Brain pericyte (primary cell): ENCODE measurements around the gene WDR7.

Source experiments
- DNase-seq: peaks from one replicate; pipeline ENCODE4 v3.0.0-alpha.2; 2012; ENCODE audit warnings: low read depth, low spot score

WDR7 gene

GRCh38 chr18:56803051-56803450 is 151.9 kb downstream of the WDR7 start:
- DNase-seq: no peak

DNA sequence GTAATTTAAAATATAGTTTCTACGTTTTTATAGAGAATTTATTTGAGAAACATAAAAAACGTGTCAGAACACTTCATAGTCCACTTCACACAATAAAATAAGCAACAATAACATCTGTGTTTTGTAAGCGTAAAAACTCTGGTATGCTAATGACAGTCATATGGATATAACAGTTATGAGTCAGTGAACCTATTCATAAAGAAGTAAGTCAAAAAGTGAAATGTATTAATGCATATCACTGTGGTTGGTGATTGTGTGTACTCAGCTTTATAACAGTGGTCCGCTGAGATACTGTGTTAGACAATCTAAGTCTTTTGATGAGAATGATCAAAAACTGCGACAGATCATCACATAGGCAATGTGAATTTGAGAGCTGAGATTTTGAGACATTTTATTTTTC is 153.2 kb downstream of the WDR7 start:
- no peak for DNase-seq

DNA sequence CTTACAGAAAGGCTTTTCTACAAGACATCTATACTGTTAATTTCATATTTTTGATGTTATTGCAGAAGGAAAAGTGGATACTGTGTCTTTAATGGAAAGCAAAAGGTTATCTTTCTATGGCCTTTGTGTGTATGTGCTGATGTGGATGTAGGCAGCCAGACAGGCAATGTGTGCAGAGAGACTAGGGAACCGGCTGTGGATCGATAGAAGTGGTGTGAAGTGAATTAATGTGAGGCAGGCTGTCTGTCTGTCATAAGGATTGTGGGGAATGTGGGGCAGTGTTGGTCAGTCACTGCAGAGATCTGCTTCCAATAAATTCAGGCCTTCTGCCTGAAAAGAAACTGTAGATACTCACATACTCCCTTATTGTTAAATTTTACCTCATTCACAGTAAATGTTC is 156.7 kb downstream of the WDR7 start:
- DNase-seq: no peak

- DNase-seq: no peak
Measured at GRCh38 chr18:56812674-56813073, 161.5 kb downstream of the WDR7 start.

GRCh38 chr18:56815926-56816325 is 164.8 kb downstream of the WDR7 start:
- no peak for DNase-seq

GRCh38 chr18:56823986-56824565 is 172.9 kb downstream of the WDR7 start:
- DNase-seq: no peak

- DNase-seq: no peak
Measured at GRCh38 chr18:56825321-56825720, 174.2 kb downstream of the WDR7 start.

DNA sequence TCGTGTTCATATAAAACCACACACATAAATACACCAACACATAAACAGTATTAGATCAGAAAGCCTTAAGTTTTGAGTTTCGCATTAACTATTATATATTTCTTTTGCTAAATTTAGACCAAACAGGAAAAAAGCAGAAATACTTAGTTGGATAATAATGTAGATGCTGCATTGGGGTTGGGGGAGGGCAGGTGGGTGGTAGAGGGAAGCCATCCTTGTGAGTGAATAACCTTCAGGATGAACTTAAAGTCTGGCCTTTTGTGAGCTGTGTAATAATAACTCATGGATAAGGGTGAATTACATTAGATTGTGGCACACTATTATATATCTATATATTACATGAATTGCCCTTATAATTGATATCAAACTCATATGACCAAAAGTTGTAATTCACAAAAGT is 174.7 kb downstream of the WDR7 start:
- DNase-seq: no peak

- no peak for DNase-seq
Measured at GRCh38 chr18:56831988-56832387, 180.8 kb downstream of the WDR7 start.

- DNase-seq: no peak
Measured at GRCh38 chr18:56835331-56835730, 184.2 kb downstream of the WDR7 start.

GRCh38 chr18:56836173-56836572 is 185.0 kb downstream of the WDR7 start:
- DNase-seq: no peak

DNA sequence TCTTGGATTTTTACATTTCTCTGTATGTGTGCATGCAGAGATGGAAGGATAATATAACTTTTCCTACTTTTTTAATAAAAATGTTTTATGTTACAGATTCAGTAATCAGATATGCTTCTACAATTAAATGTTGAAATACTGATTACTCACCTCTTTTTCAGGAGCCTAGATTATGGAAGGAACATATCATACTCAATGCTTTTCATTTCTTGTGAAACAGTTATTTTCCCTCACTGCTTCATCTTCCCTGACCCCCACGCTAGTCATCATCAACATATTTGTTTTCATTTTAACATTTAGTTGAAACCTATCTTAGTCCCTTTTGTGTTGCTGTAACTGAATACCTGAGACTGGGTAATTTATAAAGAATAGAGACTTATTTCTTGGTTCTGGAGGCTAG is 190.7 kb downstream of the WDR7 start:
- no peak for DNase-seq

DNA sequence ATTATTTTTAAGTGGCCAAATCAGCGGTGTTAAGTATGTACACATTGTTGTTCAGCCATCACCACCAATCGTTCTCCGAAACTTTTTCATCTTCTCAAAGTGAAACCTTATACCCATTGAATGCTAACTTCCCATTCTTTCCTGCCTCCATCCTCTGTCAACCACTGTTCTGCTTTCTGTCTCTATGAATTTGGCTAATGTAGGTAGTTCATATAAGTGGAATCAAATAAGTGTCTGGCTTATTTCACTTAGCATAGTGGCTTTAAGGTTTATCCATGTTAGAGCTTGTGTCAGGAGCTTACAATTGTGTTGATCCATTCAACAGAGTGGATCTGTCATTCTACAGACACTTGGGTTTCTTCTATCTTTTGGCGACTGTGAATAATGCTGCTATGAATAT is 192.1 kb downstream of the WDR7 start:
- DNase-seq: no peak

DNA sequence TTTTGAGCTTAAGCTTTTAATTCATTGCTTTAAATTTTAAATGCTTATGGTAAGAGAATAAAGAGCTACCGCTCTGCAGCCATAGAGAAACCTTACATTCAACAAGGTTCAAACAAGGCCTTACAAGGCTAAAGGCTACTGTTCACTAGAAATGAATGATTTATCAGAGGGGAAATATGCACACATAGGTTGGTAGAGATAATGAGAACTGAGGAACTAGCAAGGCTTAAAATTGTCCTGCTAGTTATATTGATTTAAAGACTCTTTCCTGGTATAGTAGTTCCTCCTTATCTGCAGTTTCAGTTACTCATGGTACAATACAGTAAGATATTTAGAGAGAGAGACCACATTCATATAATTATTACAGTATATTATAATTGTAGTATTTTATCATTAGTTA is 193.4 kb downstream of the WDR7 start:
- DNase-seq: no peak

- no peak for DNase-seq
Measured at GRCh38 chr18:56851774-56852173, 200.6 kb downstream of the WDR7 start.

- no peak for DNase-seq
Measured at GRCh38 chr18:56853961-56854360, 202.8 kb downstream of the WDR7 start.

- DNase-seq: no peak
Measured at GRCh38 chr18:56861244-56861643, 210.1 kb downstream of the WDR7 start.

DNA sequence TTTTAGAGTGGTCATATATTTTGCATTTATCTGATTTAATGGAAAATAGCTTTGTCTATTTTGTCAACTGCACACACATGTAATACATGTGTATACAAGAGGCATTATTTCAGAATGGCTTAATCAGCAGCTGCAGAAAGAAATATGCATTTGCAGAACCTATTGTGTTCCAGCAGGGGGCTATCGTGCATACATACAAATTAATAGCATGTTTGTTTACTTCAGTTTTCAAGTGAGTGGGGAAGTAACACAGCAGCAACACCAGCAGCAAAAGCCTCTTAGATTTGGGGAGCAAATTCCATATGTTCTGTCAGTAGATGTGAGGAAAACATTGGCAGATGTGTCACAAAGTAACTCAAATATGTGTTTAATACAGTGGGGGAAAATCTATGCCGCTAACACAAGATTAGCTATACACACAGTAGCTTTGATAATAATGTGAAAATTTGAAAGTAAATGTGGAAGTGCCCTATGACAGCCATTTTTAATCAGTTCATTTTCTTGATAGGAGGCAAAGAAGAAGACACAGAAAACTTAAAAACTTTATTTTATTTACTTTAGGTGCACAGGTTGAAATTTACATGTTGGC is 218.1 kb downstream of the WDR7 start:
- no peak for DNase-seq

GRCh38 chr18:56870982-56871381 is 219.8 kb downstream of the WDR7 start:
- DNase-seq: no peak

DNA sequence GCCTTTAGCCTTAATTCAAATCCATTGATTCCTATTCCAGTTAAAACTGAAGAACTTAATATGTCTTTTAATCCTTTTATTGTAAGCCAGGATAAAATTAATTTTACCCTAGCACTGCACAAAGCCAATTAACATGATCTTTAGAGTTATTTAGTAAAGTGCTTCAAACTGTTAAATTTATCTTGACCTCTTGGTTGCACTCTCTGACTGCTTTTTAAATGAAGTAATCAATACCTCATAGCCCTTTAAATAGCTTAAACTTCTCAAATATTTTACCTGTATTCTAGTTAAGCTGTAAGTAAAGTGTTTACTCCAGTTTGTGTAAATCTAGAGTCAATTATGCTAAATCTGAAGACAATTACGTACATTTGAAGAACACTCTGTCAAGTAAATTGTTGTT is 221.0 kb downstream of the WDR7 start:
- DNase-seq: no peak

DNA sequence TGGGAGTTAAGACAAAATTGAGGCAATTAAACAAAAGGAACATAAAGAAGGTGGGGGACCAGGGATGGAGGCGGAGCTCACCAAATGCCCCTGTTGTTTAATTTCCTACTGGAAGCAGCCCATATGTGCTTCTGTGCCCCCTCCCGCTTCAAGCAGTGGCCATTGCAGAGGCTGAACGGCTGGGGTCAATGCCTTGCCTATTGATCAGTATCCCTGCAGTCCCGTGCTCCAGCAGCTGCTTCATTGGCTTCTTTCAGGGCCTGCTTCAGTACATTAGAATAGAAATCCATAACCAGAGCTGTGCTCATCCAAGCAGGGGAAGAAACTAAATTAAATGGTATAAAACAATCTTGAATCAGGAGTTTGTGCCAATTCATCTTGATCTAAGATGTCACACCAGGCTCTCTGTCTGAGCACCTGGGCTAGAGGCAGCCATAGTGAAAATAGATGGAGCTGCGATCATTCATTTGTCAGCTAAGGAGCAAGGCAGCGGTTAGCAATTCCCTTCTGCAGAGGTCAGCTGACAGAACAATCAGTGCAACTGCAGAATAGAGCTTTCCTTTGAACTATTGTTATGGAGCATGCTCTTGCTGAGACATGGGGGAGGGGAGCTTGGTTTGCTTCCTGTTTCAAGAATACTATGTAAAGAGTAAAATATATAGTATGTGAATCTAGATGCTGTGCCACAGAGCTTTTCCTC is 222.4 kb downstream of the WDR7 start:
- DNase-seq: no peak

DNA sequence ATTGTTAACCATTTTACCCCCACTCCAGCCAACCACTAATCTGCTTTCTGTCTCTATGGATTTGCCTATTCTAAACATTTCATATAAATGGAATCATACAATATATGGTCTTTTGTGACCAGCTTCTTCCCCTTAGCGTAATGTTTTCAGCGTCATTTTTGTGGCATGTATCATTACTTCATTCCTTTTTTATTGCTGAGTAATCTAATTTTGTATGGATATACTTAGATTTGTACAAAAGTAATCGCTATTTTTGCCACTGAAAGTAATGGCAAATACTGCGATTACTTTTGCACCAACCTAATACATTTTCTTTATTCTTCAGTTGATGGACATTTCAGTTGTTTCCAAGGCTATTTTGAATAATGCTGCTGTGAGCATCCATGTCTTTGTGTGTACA is 227.6 kb downstream of the WDR7 start:
- no peak for DNase-seq

- DNase-seq: no peak
Measured at GRCh38 chr18:56884511-56884910, 233.4 kb downstream of the WDR7 start.
